ENCODE results near the gene HMOX1.

DNA sequence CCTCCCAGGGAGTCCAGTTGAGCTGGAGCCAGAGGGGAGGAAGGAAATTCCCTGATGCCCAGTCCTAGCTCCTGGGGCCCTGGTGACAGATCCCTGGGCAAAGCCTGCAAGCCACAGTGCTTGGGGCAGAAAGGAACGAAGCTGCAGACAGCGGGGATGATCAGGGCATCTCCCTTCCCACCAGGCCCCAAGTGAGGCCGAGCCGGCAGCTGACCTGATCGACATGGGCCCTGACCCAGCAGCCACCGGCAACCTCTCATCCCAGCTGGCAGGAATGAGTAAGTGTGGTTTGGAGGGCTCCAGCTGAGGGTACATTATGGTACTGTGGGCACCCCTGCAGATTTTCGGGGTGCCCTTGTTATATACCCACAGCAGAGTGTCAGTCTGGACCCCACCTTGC is 47.7 kb upstream of the HMOX1 start:
- TF ChIP-seq, protein P1, sequence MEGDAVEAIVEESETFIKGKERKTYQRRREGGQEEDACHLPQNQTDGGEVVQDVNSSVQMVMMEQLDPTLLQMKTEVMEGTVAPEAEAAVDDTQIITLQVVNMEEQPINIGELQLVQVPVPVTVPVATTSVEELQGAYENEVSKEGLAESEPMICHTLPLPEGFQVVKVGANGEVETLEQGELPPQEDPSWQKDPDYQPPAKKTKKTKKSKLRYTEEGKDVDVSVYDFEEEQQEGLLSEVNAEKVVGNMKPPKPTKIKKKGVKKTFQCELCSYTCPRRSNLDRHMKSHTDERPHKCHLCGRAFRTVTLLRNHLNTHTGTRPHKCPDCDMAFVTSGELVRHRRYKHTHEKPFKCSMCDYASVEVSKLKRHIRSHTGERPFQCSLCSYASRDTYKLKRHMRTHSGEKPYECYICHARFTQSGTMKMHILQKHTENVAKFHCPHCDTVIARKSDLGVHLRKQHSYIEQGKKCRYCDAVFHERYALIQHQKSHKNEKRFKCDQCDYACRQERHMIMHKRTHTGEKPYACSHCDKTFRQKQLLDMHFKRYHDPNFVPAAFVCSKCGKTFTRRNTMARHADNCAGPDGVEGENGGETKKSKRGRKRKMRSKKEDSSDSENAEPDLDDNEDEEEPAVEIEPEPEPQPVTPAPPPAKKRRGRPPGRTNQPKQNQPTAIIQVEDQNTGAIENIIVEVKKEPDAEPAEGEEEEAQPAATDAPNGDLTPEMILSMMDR (conservative IDR thresholded peaks at IDR 0.05 in 1 of 2, IDR thresholded peaks at IDR 0.05 in 1 of 2; ENCODE audit: extremely low read depth in 1 of 2, insufficient read depth in 1 of 2, low read depth in 1 of 2, low read length in 2 of 2), result no peak
- no peak for TF ChIP-seq EZH2 (IDR thresholded peaks at IDR 0.05; ENCODE audit: borderline replicate concordance, low read length)
